Measurements from ENCODE around the gene ZIM2.
"Not testable (repeated sequence)": the region's sequence is repeated elsewhere in the genome, so short reads cannot be mapped to it uniquely, and the experiment has no call there.

Gene ZIM2

GRCh38 chr19:56840451-56841192 is at the start of gene ZIM2, which contains the start of gene PEG3:
Gene ZIM2 (minus strand): TSS chr19:56840726. CDS start chr19:56824277, 16,449 bp downstream.
Gene PEG3 (minus strand): TSS chr19:56840726. CDS start chr19:56824655, 16,071 bp downstream.
- no peak for DNase-seq (ENCODE audit: low read depth)

GRCh38 chr19:56885173-56885985 is 44.9 kb upstream of the ZIM2 start:
- no peak for DNase-seq (ENCODE audit: low read depth)

DNA sequence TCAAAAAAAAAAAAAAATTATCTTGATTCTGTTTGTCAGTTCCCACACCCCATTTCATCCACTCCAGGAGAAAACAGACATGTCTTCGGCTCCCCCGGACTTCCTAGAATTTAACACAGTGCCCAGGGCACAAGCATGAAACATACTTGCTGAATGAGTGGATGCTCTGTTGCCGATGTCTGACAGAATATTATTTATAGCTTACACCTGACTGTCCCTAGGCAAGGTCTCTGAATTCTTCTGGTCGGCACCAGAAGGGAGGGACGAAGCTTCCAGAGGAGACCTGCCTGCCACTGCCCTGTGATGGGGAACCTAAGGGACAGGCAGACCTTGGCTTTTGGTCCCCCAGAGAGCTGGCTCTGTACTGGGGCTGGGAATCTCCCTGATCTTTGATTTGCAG is 43.9 kb upstream of the ZIM2 start:
- no peak for DNase-seq (ENCODE audit: low read depth)

DNA sequence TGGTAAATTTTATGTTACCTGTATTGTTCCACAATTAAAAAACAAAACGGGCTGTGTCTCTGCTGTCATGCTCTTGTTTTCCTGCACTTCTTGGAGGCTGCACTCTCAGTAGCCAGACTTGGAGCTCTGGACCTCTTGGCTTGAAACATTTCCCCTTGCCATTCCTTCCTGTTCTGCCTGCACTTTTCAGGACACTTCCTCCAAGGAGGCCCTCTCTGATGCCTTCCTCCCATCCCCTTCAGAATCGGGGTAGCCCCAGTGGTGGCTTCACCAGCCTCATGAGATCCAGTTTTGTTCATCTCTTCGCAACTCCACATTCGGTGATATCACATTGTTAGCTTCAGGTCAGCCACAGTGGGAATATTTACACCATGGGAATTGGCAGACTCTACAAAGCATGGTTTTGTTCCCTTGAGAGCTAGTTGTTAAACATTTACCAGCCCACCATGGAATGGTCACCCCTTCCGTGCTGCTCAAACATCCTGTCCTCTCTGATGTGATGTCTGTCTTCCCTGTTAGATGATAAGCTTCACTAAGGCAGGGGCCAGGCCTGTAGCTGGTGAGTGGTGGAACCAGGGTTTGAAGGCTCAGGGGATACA is 40.2 kb upstream of the ZIM2 start:
- DNase-seq (ENCODE audit: low read depth), result no peak

- no peak for DNase-seq (ENCODE audit: low read depth)
Measured at GRCh38 chr19:56877069-56877715, 36.7 kb upstream of the ZIM2 start.

GRCh38 chr19:56875717-56876116 is 35.2 kb upstream of the ZIM2 start:
- no peak for DNase-seq (ENCODE audit: low read depth)

- DNase-seq (ENCODE audit: low read depth), result no peak
Measured at GRCh38 chr19:56874530-56874929, 34.0 kb upstream of the ZIM2 start.

- DNase-seq (ENCODE audit: low read depth), result no peak
Measured at GRCh38 chr19:56873493-56873892, 33.0 kb upstream of the ZIM2 start.

DNA sequence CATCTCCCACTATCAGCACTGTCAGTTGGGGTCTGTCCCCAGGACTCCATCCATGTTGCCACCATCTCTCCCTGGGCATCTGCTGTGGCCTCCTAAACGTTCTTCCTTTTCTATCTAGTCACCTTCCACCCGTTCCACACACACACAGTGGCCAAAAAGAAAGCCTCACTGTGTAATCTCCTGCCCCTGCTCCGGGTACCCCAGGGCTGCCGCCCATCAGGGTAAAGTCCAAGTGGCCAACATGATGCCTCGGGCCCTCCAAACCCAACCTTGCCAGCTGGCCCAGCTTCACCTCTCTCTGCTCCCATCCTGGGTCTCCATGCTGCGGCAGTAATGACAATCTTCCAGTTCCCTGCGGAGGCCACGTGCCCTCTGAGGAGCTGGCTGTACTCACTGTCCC is 29.4 kb upstream of the ZIM2 start:
- no peak for DNase-seq (ENCODE audit: low read depth)

DNA sequence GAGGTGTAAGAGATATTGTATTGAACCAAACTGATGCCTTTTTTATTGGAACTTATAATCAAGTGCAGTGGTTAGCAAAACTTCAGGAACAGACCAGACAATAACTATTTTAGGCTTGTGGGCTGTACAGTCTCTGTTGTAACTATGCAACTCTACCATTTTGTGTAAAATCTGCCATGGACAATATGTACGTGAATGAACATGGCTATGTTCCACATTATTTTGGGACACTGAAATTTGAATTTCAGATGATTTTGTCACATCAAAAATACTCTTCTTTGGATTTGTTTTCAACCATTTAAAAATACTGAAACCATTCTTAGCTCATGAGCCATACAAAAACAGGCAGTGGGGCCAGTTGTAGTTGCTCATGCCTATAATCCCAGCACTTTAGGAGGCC is 27.9 kb upstream of the ZIM2 start:
- DNase-seq (ENCODE audit: low read depth), result no peak

- DNase-seq (ENCODE audit: low read depth), result no peak
Measured at GRCh38 chr19:56866538-56866937, 26.0 kb upstream of the ZIM2 start.

DNA sequence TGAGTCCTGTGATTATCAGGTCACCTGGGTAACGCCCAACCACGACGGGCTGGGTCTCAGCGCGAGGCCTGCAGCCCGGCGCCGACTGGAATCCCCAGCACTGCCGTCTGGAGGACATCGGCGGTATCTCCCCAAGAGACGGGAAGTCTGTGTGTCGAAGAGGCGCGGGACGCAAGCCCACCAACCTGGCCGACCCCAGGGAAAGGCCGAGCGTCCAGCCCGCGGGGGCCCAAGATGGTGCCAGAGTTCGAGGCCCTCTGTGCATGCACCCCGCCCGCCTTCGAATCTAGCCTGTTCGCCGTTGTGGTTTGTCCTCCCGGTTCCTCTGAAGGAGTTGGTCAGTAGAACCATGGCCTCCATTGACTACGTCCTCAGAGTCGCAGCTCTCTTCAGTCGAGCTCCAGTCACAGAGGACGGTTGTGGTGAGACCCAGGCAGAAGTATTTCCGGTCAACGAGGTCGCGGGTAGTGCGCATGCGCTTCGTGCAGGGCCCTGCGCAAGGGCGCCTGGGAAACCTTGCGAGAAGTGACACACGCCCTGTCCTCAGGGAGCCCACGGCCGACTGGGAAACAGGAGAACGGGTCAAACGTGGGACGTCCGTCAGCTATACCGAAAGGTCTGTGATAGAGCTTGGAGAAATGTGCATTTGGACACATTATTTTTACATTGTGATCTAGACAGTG is 24.1 kb upstream of the ZIM2 start:
- no peak for DNase-seq (ENCODE audit: low read depth)

- DNase-seq (ENCODE audit: low read depth), result no peak
Measured at GRCh38 chr19:56862741-56863140, 22.2 kb upstream of the ZIM2 start.

GRCh38 chr19:56860409-56860808 is 19.9 kb upstream of the ZIM2 start:
- not testable (repeated sequence) for DNase-seq (ENCODE audit: low read depth)

DNA sequence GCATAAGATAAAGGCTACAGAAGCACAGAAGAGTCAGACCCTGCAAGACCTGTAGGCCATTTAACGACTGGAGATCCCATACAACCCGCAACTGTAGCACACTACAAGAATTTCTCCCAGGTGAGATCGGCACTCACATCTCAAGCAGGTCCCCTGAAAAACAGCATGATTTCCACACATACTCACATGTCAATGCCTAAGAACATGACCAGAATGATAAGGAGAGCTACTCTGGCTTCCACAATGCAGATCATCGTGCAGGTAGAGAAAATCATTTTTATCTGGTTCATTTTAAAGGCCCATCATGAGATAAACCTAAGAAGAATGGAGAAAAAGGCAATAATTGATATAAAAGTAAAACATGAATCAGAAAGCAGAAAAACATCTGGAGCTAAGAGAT is 17.5 kb upstream of the ZIM2 start:
- DNase-seq (ENCODE audit: low read depth), result no peak

DNA sequence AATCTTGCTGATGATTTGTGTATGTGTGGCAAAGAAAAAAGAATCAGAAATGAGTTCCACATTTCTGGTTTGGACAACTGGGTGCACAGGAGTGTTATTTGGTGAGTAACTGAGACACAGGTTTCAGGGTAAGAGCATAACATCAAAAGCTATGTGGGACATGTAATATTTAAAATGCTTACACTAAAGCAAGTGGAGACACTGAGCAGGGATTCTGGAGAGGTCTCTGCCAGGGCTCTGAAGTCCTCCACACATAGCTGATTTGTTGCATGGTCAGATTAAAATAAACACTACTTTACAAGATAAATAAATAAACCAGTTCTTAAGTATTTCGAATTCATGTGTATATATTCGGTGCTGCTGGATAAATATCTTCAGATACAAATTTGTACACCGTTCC is 16.3 kb upstream of the ZIM2 start:
- no peak for DNase-seq (ENCODE audit: low read depth)

GRCh38 chr19:56852361-56852760 is 11.8 kb upstream of the ZIM2 start:
- DNase-seq (ENCODE audit: low read depth), result not testable (repeated sequence)

DNA sequence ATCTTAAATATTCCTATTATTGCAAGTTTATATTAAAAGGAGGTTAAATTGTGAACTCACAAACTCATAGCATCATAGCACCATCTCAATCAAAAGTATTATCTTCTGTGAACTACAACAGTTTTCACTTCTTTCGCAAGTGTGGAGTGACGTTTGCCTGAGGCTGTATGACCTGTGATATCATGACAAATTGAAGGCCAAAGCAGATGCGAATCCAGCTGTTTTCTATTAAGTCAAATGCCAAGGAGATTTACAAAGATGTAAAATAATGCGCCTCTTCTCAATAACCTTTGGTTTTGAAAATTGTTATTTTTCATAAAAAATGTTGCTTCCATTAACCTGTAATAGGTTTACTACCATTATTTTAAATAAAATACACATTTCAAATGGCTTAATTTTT is 7.6 kb upstream of the ZIM2 start:
- no peak for DNase-seq (ENCODE audit: low read depth)

GRCh38 chr19:56842412-56842811 is 1.9 kb upstream of the ZIM2 start:
- no peak for DNase-seq (ENCODE audit: low read depth)

GRCh38 chr19:56841193-56841543 is 642 bp upstream of the ZIM2 start:
- DNase-seq (ENCODE audit: low read depth), result no peak

DNA sequence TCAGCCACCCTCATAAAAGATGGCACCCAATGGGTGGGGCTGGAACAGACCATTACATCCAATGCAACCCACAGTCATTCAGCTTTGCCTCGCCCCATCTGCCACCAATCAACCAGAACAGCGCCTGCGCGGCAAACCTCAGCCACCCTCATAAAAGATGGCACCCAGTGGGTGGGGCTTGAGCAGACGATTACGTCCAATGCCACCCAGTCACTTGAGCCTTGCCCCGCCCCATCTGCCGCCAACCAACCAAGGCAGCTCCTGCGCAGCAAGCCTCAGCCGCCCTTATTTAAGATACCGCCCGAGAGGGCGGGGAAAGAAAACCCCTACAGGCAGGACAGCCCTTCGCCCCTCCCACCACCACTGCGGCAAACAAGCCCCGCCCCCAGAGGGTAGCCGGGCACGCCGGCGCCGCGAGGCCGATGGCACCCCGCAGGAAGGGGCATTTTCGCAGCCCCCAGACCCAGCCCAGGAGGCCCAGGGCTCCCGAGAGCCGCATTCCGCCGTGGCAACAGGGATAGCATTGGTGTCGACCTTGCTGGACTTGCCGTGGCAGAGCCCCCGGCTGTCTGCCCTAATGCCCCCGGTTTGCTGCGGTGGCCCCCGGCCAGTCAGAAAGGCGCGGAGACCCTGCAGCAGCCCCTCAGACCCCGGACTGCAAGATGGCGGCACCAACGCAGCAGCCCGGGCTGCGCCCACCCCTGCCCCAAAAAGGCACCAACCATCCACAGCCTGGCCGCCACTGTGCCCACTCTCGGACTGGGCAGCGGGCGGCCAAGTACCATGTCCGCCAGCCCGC is 675 bp downstream of the ZIM2 start:
- DNase-seq (ENCODE audit: low read depth), result no peak

Measured in activated T-helper 1 cell treated with Interleukin-2 at 50 U/mL for 16 hours (primary cell).